GM19372 (cell line): ENCODE measurements around the gene TBC1D9.

ENCODE experiments used
- ATAC-seq: cut with Tn5 transposase; IDR thresholded peaks from one replicate; pipeline ENCODE4 v1.9.1; 2021; ENCODE audit warnings: mild to moderate bottlenecking, low read depth, moderate library complexity; ENCODE audit not compliant: unreplicated experiment

The TBC1D9 gene

GRCh38 chr4:140701071-140701470 is 55.1 kb downstream of the TBC1D9 start:
- no peak for ATAC-seq

GRCh38 chr4:140697709-140698560 is 58.2 kb downstream of the TBC1D9 start:
- no peak for ATAC-seq

DNA sequence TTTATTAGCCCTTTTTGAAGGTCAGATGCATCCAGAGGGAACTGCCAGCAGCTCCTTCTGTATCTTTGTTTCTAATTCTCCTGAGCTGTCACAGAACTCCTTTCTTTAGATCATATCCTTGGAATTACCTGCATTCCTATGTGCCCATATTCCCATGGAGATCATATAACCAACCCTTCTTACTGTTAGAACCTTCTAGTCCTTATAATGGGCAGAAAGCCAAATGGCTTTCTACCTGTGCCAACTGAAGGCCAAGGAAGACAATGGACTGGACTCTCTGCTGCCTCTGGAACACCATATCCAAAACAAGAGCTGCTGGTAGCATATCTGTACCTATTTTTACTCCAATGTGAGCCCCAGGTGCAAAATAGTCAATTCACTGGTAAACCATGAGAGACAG is 60.7 kb downstream of the TBC1D9 start:
- no peak for ATAC-seq

- ATAC-seq: no peak
Observed at GRCh38 chr4:140693562-140693961, 62.6 kb downstream of the TBC1D9 start.

- ATAC-seq: no peak
Observed at GRCh38 chr4:140691369-140691768, 64.8 kb downstream of the TBC1D9 start.

GRCh38 chr4:140690093-140690492 is 66.1 kb downstream of the TBC1D9 start:
- ATAC-seq: no peak

DNA sequence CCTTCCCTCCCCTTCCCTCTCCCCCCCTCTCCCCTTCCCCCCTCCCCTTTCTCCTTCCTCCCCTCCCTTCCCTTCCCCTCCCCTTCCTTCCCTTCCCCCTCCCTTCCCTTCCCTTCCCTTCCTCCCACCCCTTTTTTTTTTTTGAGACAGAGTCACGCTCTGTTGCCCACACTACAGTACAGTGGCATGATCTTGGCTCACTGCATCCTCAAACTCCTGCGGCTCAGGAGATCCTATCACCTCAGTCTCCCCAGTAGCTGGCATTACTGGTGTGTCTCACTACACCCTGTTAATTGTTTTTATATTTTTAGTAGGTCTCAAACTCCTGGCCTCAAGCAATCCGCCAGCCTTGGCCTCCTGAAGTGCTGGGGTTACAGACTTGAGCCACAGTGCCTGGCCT is 66.6 kb downstream of the TBC1D9 start:
- ATAC-seq: no peak

- ATAC-seq: no peak
Observed at GRCh38 chr4:140688711-140689598, 67.2 kb downstream of the TBC1D9 start.

DNA sequence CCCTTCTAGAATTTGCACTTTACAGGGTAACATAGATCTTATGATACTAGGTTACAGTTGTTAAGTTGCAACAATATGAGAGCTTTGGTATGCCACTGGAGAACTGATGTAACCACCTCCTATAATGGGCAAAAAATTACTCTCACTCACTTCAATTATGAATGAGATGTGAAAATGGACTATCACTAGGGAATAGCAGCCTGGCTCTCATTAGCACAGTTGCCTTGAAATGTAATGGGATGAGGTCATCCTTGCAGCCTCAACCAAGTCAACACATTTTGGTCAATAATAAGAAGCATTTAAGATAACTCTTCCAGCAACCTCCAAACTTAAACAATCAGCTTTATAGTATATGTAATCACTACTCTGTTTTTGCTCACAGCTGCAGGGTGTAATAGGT is 69.4 kb downstream of the TBC1D9 start:
- ATAC-seq: no peak

- ATAC-seq: no peak
Observed at GRCh38 chr4:140684314-140684713, 71.9 kb downstream of the TBC1D9 start.

DNA sequence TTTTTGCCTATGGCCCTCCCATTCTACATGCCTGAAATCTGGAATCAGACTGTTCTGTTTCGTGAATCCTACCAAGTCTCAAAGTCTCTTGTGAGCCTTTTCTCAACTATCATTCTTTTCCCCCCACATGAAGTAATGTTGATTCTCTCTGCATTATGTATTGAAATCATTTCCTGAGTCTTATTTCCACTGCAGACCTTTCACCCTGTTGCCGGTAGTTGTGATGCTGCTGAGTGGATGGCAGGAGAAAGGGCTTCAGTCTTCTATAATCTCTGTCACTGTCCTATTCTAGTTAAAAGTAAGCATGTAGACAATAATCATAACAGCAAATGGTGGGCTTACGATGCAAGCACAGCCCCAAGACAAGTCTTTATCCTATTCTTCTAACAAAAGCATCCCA is 75.0 kb downstream of the TBC1D9 start:
- no peak for ATAC-seq

DNA sequence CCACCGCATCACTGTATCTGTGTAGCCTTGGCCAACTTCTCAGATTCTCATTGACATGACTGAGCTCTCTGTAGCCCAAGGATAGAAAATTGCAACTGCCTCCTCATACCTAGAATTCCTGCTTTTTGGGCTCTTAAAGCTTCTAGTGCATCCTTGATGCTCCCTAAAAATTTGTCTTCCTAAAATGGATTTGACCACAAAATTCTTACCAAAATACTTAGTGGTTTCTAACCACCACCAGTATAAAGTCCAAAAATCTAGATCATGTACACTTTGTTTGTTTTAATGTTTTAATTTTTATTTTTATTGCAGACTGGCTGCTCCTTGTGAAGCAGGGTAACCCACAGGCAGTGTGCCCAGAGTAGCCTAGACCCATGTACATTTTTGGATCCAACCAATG is 75.5 kb downstream of the TBC1D9 start:
- ATAC-seq: no peak

DNA sequence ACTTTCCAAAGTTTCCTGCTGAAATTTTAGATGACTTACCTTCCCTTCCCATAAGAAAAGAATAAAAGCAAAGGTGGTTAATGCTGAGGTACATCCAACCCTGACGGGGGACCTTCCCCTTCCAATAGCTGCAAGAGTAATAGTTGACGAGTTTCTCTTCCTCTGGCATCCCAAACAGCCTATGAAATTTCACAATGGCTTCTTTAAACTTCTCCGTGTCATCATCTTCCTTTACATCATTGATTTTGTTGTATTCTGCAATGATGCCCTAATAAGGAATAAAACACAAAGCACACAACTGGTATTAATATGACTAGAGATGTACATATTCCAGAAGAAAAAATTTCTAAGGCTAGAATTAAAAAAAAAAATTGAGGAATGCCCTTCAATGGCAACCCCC is 76.6 kb downstream of the TBC1D9 start:
- ATAC-seq: no peak

- no peak for ATAC-seq
Observed at GRCh38 chr4:140675599-140676231, 80.5 kb downstream of the TBC1D9 start.

DNA sequence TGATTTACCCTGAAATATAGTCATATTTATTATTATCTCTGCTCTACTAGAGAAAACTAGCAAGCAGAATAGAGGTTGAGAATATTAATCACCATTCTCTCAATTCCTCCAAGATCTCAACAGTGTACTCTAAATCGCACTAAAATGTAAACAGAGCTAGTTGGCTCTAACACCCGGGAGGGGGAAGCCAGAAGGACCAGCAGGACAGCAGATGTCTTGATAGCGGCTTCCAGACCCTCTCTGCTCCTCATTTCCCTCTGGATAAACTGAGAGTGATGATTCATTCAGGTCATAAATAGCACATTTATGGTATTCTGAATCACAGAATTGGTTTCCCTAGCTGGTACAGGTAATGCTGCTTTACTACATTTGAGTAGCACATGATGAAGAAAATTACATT is 82.5 kb downstream of the TBC1D9 start:
- no peak for ATAC-seq

DNA sequence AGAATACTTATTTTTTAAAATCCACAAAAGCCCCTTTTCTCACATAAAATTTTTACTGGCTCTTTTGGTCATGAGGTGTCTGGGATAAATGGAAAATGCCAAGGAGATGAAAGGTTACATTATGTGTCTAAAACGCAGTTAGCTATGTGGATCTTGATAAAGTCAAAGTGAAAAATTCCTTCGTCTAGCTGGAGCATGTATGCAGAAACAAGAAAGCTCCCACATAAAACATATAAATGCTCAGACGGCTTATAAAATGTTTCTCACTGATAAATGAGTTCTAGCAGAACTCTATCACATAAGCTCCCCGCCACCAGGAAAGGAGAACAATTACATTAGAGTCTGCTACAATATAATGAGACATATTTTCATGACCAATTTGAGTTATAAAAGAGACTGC is 83.8 kb downstream of the TBC1D9 start:
- no peak for ATAC-seq

DNA sequence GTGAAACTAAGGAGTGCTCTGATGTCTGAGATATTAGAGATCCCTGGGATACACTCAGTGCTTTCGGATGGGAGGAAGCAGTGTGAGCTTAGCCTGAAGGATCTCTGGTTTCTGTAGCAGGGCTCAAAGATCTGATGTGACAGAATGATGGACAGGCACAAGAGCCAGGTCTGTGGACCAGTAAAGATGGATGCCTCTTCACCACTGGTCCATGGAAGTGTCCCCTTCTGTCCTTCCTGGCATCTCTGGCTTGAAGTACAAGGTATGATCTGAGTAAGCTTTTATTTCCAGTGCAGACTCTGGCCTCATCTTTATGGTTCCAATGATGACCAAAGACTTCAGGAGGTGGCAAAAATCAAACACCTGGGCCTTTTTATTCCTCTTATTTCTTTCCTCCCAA is 88.1 kb downstream of the TBC1D9 start:
- no peak for ATAC-seq

GRCh38 chr4:140666889-140667614 is 89.1 kb downstream of the TBC1D9 start:
- ATAC-seq: no peak

DNA sequence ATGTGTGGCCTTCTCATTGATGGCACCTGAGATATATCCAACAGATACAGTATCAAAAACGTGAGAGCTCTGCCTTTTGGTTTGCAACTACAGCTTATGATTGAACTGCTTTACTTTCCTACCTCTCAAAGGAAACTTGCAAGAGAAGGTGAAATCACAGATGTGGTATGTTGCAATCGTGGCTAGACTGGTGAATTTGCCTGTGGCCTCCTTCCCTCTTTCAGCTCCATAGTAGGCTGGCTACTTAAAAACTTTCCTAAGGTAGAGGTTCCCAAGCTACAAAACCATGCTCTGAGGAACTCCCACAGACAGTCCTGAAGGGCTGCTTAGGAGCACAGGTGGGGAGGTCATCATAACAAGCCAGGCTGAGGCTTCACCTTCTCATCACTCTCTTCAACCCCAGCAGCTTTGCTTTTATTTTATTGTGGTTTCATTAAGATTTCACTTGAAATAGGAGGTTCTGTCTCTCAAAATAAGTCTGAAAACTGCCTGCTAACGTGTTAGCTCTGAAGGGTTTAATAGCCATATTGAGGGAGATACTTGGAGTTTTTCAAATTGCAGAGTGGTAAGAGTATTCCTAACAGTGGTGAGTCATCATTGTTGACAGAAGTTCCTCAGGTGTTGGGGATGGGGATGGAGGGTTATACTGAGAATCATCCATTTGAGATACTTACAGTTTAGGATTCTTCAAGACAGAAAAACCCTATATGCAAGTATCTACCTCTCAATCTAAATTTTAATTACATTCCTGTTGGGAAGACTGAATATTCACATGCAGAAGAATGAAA is 93.9 kb downstream of the TBC1D9 start:
- ATAC-seq: no peak

GRCh38 chr4:140661550-140661949 is 94.6 kb downstream of the TBC1D9 start:
- no peak for ATAC-seq
